ENCODE results near the gene DCC. TPM values are rescaled to one million over a fixed set of nuclear protein-coding genes. Genes with fewer than 3 reads are reported as not detected.

The DCC gene
- total RNA-seq, 1 experiment from 2014 or later, result not detected

DNA sequence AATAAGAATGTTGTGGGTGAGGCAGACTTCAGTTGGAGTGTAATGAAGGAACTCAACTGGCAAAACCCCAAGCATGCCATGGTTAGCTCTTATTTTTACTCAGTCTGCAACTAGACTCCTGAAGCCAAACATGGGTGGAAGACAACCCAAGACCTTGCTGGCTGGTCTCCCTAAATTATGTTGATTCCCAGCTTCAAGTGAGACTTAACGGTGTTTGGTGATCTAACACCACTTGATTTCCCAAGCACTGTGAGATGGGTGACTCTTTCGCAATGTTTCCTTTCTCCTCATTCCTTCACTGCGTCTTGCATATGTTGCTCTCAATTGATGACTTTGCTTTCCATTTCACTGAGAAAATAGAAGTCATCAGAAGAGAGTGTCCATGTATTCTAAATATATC is 693.1 kb downstream of the DCC start:
- no peak overlapping the region for H2AFZ ChIP-seq
- TF ChIP-seq EZH2 (IDR thresholded peaks at IDR 0.05; ENCODE audit: low read depth), result no peak
- TF ChIP-seq, protein P1, sequence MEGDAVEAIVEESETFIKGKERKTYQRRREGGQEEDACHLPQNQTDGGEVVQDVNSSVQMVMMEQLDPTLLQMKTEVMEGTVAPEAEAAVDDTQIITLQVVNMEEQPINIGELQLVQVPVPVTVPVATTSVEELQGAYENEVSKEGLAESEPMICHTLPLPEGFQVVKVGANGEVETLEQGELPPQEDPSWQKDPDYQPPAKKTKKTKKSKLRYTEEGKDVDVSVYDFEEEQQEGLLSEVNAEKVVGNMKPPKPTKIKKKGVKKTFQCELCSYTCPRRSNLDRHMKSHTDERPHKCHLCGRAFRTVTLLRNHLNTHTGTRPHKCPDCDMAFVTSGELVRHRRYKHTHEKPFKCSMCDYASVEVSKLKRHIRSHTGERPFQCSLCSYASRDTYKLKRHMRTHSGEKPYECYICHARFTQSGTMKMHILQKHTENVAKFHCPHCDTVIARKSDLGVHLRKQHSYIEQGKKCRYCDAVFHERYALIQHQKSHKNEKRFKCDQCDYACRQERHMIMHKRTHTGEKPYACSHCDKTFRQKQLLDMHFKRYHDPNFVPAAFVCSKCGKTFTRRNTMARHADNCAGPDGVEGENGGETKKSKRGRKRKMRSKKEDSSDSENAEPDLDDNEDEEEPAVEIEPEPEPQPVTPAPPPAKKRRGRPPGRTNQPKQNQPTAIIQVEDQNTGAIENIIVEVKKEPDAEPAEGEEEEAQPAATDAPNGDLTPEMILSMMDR (conservative IDR thresholded peaks at IDR 0.05), result no peak
- POLR2A ChIA-PET (ENCODE audit: unreplicated experiment), result no interaction called here
- H3K4me1 ChIP-seq (replicated peaks; ENCODE audit: insufficient read depth), result no peaks in the 10 kb centered on the region
- no peaks in the 10 kb centered on the region for H4K20me1 ChIP-seq (ENCODE audit: insufficient read depth)
- H3K4me2 ChIP-seq, result no peak overlapping the region
- BruUV-seq (replicated peaks), result no TSS peak
- no peak overlapping the region for H3K4me3 ChIP-seq
- no peaks in the 10 kb centered on the region for H3F3A ChIP-seq (ENCODE audit: insufficient read depth, low read depth)
- intact Hi-C loops (cut with micrococcal nuclease; ENCODE audit: unreplicated experiment), result no loop called here
- DNase-seq, result no peak
- no peak overlapping the region for H3K27ac ChIP-seq
- H3K9me2 ChIP-seq (ENCODE audit: insufficient read depth), result no peaks in the 10 kb centered on the region
- CTCF ChIA-PET, result no interaction called here
- H3K9me3 ChIP-seq (ENCODE audit: insufficient read depth, low read depth), result no peaks in the 10 kb centered on the region
- no peaks in the 10 kb centered on the region for H3K79me2 ChIP-seq (ENCODE audit: low read depth)
- H3K36me3 ChIP-seq (ENCODE audit: low read depth), result no peaks in the 10 kb centered on the region
- H3K27me3 ChIP-seq (ENCODE audit: insufficient read depth, low read depth), result no peaks in the 10 kb centered on the region

GRCh38 chr18:53038608-53039007 is 698.6 kb downstream of the DCC start:
- H3K4me2 ChIP-seq, result no peak overlapping the region
- H3K9me3 ChIP-seq (ENCODE audit: insufficient read depth, low read depth), result no peaks in the 10 kb centered on the region
- H3K4me1 ChIP-seq (replicated peaks; ENCODE audit: insufficient read depth), result no peaks in the 10 kb centered on the region
- H3K9me2 ChIP-seq (ENCODE audit: insufficient read depth), result no peaks in the 10 kb centered on the region
- H4K20me1 ChIP-seq (ENCODE audit: insufficient read depth), result no peaks in the 10 kb centered on the region
- intact Hi-C loops (cut with micrococcal nuclease; ENCODE audit: unreplicated experiment), result no loop called here
- no peak overlapping the region for H3K4me3 ChIP-seq
- no TSS peak for BruUV-seq (replicated peaks)
- no peak overlapping the region for H2AFZ ChIP-seq
- CTCF ChIA-PET, result no interaction called here
- H3K36me3 ChIP-seq (ENCODE audit: low read depth), result no peaks in the 10 kb centered on the region
- no peaks in the 10 kb centered on the region for H3F3A ChIP-seq (ENCODE audit: insufficient read depth, low read depth)
- no peak for DNase-seq
- H3K27me3 ChIP-seq (ENCODE audit: insufficient read depth, low read depth), result no peaks in the 10 kb centered on the region
- H3K79me2 ChIP-seq (ENCODE audit: low read depth), result no peaks in the 10 kb centered on the region
- TF ChIP-seq, protein P1 (conservative IDR thresholded peaks at IDR 0.05), result no peak
- TF ChIP-seq EZH2 (IDR thresholded peaks at IDR 0.05; ENCODE audit: low read depth), result no peak
- H3K27ac ChIP-seq, result no peak overlapping the region
- POLR2A ChIA-PET (ENCODE audit: unreplicated experiment), result no interaction called here

- no peak overlapping the region for H2AFZ ChIP-seq
- no peak overlapping the region for H3K4me3 ChIP-seq
- no peaks in the 10 kb centered on the region for H4K20me1 ChIP-seq (ENCODE audit: insufficient read depth)
- H3K9me2 ChIP-seq (ENCODE audit: insufficient read depth), result no peaks in the 10 kb centered on the region
- TF ChIP-seq EZH2 (IDR thresholded peaks at IDR 0.05; ENCODE audit: low read depth), result no peak
- TF ChIP-seq, protein P1 (conservative IDR thresholded peaks at IDR 0.05), result no peak
- ChIA-PET POLR2A (ENCODE audit: unreplicated experiment) (no interaction called here), CTCF (no interaction called here)
- DNase-seq, result no peak
- no TSS peak for BruUV-seq (replicated peaks)
- H3K27ac ChIP-seq, result no peak overlapping the region
- no peak overlapping the region for H3K4me2 ChIP-seq
- intact Hi-C loops (cut with micrococcal nuclease; ENCODE audit: unreplicated experiment), result no loop called here
- no peaks in the 10 kb centered on the region for H3K79me2 ChIP-seq (ENCODE audit: low read depth)
- H3K27me3 ChIP-seq (ENCODE audit: insufficient read depth, low read depth), result no peaks in the 10 kb centered on the region
- no peaks in the 10 kb centered on the region for H3K36me3 ChIP-seq (ENCODE audit: low read depth)
- no peaks in the 10 kb centered on the region for H3K9me3 ChIP-seq (ENCODE audit: insufficient read depth, low read depth)
- no peaks in the 10 kb centered on the region for H3F3A ChIP-seq (ENCODE audit: insufficient read depth, low read depth)
- H3K4me1 ChIP-seq (replicated peaks; ENCODE audit: insufficient read depth), result no peaks in the 10 kb centered on the region
Measured at GRCh38 chr18:53040286-53040685, 700.3 kb downstream of the DCC start.

Measured in PC-9 (cell line).